SH-SY5Y (cell line): Measurements from ENCODE around the gene OSTN.

Source experiments
- GATA2 ChIP-seq: IDR thresholded peaks from 2 replicates; pipeline ENCODE4 v1.6.1; 2011; ENCODE audit warnings: mild to moderate bottlenecking, low read depth, low read length
- GATA3 ChIP-seq: IDR thresholded peaks from 2 replicates; pipeline ENCODE4 v1.6.1; 2011; ENCODE audit warnings: low read depth, mild to moderate bottlenecking, low read length, moderate library complexity

DNA sequence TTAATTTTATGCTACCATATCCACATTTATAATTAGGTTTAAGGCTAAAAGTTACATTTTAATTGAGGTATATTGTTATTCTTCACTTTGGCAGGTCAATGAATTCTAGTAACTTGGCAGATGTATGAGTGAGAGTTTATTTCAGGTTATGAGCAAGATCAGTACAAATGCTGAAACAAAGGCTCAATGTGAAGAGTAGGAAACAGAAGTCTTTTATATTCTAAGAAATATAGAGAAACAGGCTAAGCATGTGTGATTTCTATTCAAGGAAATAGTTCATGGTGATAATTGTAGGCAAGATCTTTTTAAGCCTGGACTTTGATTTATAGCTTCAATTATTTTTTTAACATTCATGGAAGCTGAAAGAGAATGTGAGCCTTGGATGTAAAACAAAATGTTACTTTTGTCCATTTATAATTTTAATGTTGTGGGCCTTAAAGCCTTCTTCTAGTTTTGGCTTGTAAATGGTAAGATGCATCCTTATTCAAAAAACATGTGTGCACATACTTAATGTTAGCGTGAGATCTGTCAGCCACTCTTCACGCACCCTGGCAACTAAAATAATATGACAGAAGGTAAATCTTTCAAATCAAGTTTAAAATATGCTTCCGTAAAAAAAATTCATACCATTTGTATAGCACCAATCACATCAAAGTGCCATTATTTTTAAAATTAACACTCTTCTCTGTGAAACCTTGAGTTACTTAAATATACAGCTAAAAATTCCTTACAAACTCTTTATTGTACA lies 22.8 kb upstream of the OSTN start:
- no peak for TF ChIP-seq GATA2
- no peak for TF ChIP-seq GATA3
